AG04450 (cell line): ENCODE measurements around the gene IL16. TPM values are rescaled to one million over a fixed set of nuclear protein-coding genes. Genes with fewer than 3 reads are reported as not detected.
"Not testable (repeated sequence)": the region's sequence is repeated elsewhere in the genome, so short reads cannot be mapped to it uniquely, and the experiment has no call there.

ENCODE experiments used
- CTCF ChIA-PET: fragments of 300-600, 350-600 bp; formaldehyde crosslinking; extraction: SDS; loops from one replicate; lab custom pipeline; 2022; ENCODE audit warnings: antibody characterized with exemption, inconsistent platforms; lab: Charles Lee
- POLR2A ChIA-PET: fragments of 350-600 bp; formaldehyde crosslinking; extraction: SDS; loops from one replicate; lab custom pipeline; 2021; ENCODE audit warnings: antibody characterized with exemption, inconsistent platforms; lab: Yijun Ruan, JAX
- DNase-seq: peaks from one replicate; pipeline ENCODE4 v3.0.0-alpha.2; 2011; ENCODE audit warnings: low read depth, low spot score
- H3K27ac ChIP-seq: one replicate; pipeline ENCODE4 v1.5.1; 2012; ENCODE audit warnings: low read depth, low read length, control low read depth
- H3K27me3 ChIP-seq: one replicate; pipeline ENCODE4 v1.6.0; 2012; ENCODE audit warnings: low read length; ENCODE audit not compliant: control insufficient read depth, insufficient read depth
- H3K4me3 ChIP-seq: 2 replicates; pipeline ENCODE4 v1.5.1; 2011; ENCODE audit warnings: mild to moderate bottlenecking, low read depth, low read length, control low read depth
- H3K9me3 ChIP-seq: 2 replicates; pipeline ENCODE4 v1.5.1; 2012; ENCODE audit warnings: low read length; ENCODE audit not compliant: control insufficient read depth, insufficient read depth
- polyA plus RNA-seq: library from polyadenylated mRNA; depleted of rRNA; stranded (reverse); fragments of >200 nt; gene quantifications from 2 replicates; pipeline ENCODE4 v1.2.3, GENCODE V29; 2011
- TF ChIP-seq, protein P1 (sequence below): IDR thresholded peaks from 2 replicates; pipeline ENCODE4 v1.5.1; 2011; ENCODE audit warnings: low read depth, low read length, control low read depth, inconsistent platforms

The IL16 gene
- polyA plus RNA-seq, 1 experiment = 3.8 TPM

DNA sequence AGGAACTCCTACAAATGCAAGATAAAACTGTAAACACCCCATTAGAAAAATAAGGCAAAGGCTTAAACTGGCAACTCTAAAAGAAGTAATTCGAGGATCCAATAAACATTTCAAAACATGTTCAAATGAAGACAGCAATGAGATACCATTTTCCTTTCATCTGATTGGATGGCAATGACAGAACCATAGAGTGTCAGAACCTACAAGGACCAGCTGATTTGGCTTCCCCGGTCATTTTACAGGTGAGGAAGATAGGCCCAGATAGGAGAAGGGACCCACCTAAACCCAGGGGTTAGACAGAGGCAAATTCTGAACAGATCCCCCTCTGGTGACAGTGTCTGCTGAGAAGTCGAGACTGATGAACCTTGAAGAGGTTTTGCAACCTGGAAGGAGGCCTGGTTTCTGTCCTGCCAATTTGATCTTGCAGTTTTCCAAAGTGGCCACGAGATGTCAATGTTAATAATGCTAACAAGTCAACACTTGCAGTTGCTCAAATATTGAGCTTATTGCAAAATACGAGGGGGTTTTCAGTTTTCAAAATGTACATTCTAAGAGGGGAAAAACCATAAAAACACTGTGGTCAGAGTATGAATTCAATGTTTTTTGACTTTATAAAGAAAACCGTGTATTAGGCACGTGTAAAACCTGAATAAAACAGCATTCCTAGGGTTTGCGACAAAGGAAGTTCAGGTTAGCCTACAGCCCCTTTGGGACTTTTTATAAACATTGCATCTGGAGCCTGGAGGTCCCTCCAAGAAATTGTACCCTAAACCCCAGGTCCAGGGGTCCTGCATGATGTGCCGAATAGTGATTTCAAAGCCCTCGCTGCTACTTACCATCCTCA is 41.1 kb upstream of the IL16 start:
- no peak overlapping the region for H3K4me3 ChIP-seq
- TF ChIP-seq, protein P1, sequence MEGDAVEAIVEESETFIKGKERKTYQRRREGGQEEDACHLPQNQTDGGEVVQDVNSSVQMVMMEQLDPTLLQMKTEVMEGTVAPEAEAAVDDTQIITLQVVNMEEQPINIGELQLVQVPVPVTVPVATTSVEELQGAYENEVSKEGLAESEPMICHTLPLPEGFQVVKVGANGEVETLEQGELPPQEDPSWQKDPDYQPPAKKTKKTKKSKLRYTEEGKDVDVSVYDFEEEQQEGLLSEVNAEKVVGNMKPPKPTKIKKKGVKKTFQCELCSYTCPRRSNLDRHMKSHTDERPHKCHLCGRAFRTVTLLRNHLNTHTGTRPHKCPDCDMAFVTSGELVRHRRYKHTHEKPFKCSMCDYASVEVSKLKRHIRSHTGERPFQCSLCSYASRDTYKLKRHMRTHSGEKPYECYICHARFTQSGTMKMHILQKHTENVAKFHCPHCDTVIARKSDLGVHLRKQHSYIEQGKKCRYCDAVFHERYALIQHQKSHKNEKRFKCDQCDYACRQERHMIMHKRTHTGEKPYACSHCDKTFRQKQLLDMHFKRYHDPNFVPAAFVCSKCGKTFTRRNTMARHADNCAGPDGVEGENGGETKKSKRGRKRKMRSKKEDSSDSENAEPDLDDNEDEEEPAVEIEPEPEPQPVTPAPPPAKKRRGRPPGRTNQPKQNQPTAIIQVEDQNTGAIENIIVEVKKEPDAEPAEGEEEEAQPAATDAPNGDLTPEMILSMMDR = peak; percentile 77
- no peaks in the 10 kb centered on the region for H3K27me3 ChIP-seq
- no peak overlapping the region for H3K27ac ChIP-seq
- ChIA-PET CTCF (interaction anchor here (0.6 to 15.1 kb wide), 35 partner anchors 9 to 153 kb away, joined by 3 to 477 read pairs (median 4); partner anchors contain the start of gene CFAP161), POLR2A (interaction anchor here (1.0 to 1.4 kb wide), 4 partner anchors 9 to 111 kb away, joined by 3 to 6 read pairs (median 4); no protein-coding TSS in a partner anchor)
- peak; percentile 46 for DNase-seq
- H3K9me3 ChIP-seq = peaks cover 4% of the 10 kb centered on the region; the same call in 1 of the 2 replicates

DNA sequence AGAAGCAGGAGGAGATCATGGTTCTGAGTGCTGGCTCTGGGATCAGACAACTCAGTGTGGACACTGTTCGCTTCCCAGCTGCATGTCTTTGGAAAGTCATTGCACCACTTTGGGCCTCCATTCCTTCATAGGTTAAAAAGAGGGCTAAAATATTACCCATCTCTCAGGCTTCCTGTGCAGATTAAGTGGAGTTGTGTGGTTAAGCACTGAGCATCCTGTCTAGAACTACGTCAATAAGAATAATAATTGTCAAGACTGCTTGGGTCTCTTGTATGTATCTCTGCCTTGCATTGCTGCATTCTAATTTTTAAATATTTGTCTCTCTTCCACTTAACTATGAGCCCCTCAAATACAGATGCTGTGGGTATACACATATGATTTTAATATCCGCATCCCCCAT is 40.4 kb upstream of the IL16 start:
- no peaks in the 10 kb centered on the region for H3K27me3 ChIP-seq
- no peak overlapping the region for H3K4me3 ChIP-seq
- no peak overlapping the region for H3K27ac ChIP-seq
- no peaks in the 10 kb centered on the region; the same call in 1 of the 2 replicates for H3K9me3 ChIP-seq
- DNase-seq = no peak
- TF ChIP-seq, protein P1 = no peak
- ChIA-PET POLR2A (interaction anchor here (1.0 to 1.4 kb wide), 3 partner anchors 8 to 33 kb away, joined by 3 to 5 read pairs (median 3); no protein-coding TSS in a partner anchor), CTCF (interaction anchor here (0.6 to 15.1 kb wide), 33 partner anchors 8 to 152 kb away, joined by 3 to 477 read pairs (median 4); partner anchors contain the start of gene CFAP161)

- CTCF ChIA-PET = interaction anchor here (1.0 to 15.1 kb wide), 6 partner anchors 9 to 109 kb away, joined by 3 to 477 read pairs (median 15); no protein-coding TSS in a partner anchor
- TF ChIP-seq, protein P1 = no peak
- POLR2A ChIA-PET = no interaction called here
- no peak overlapping the region for H3K4me3 ChIP-seq
- no peaks in the 10 kb centered on the region for H3K9me3 ChIP-seq
- peak overlapping the region; percentile 52 for H3K27ac ChIP-seq
- no peaks in the 10 kb centered on the region for H3K27me3 ChIP-seq
- DNase-seq = peak; percentile 16
Observed at GRCh38 chr15:81157195-81157938, 39.3 kb upstream of the IL16 start.

- TF ChIP-seq, protein P1 = no peak
- DNase-seq = no peak
Observed at GRCh38 chr15:81157939-81158223, 38.8 kb upstream of the IL16 start.

GRCh38 chr15:81158561-81158960 is 38.1 kb upstream of the IL16 start:
- POLR2A ChIA-PET, H3K9me3 ChIP-seq, H3K4me3 ChIP-seq, H3K27ac ChIP-seq, DNase-seq, H3K27me3 ChIP-seq: not testable (repeated sequence)
- CTCF ChIA-PET = interaction anchor here (0.6 to 3.6 kb wide), 4 partner anchors 108 to 921 kb away, joined by 3 to 33 read pairs (median 4); no protein-coding TSS in a partner anchor

More at GRCh38 chr15:81157939-81158223, 38.8 kb upstream of the IL16 start:
- no peak overlapping the region for H3K4me3 ChIP-seq
- CTCF ChIA-PET = interaction anchor here (0.7 to 15.1 kb wide), 5 partner anchors 26 to 109 kb away, joined by 3 to 477 read pairs (median 21); no protein-coding TSS in a partner anchor
- POLR2A ChIA-PET = no interaction called here
- H3K27ac ChIP-seq = no peak overlapping the region
- no peaks in the 10 kb centered on the region for H3K9me3 ChIP-seq
- H3K27me3 ChIP-seq = no peaks in the 10 kb centered on the region
